Measurements from ENCODE around the gene CYP24A1. TPM values are rescaled to one million over a fixed set of nuclear protein-coding genes. Genes with fewer than 3 reads are reported as not detected.
A peak's percentile ranks its signal among the peaks of the same experiment; 100 is the strongest.

The CYP24A1 gene
- total RNA-seq, 1 donor from 2014 or later: not detected

DNA sequence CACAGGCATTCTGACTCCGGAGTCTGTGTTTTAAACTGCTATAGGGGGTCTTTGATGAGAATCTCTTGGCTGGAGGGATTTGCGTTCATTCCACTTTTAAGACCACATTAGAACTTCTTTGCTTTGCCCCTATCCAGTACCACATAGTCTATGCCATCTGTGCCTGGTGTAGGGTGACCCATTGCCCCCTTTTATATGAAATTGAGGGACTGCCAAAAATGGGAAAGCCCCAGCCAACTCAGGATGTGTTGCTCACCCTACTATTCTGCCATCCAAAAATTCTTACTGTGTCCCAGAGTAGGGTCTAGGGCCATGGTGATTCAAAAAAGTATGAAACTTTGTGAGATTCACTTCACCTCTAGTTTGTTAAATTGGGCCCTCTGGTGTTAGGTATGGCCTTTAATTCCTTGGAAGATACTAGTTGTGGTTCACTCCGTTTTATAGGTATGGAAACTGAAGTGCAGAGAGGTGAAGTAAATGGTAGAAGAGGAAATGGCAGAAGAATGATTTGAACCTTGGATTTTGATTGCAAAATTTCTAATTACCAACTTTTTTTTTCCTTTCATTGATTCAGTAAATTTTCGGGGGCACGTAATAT is 35.5 kb upstream of the CYP24A1 start:
- peak overlapping the region; percentile 94 for H3K4me3 Mint-ChIP-seq (ENCODE audit: low read depth)
- intact Hi-C loops (cut with micrococcal nuclease): loop anchor here (5.0 to 10.0 kb wide), 3 partner anchors 78 to 438 kb away; no protein-coding TSS in a partner anchor
- H3K4me1 Mint-ChIP-seq (ENCODE audit: low read depth): peaks cover 26% of the 10 kb centered on the region
- H3K36me3 Mint-ChIP-seq (ENCODE audit: low read depth): peaks cover 21% of the 10 kb centered on the region
- DNase-seq (ENCODE audit: low spot score): no peak
- H3K9me3 Mint-ChIP-seq: no peaks in the 10 kb centered on the region
- no peaks in the 10 kb centered on the region for H3K27me3 Mint-ChIP-seq (ENCODE audit: low read depth)
- H3K27ac Mint-ChIP-seq: peak overlapping the region; percentile 14

- no peaks in the 10 kb centered on the region for H3K9me3 Mint-ChIP-seq
- peaks cover 18% of the 10 kb centered on the region for H3K36me3 Mint-ChIP-seq (ENCODE audit: low read depth)
- DNase-seq (ENCODE audit: low spot score): no peak
- H3K27ac Mint-ChIP-seq: peak overlapping the region; percentile 83
- no peaks in the 10 kb centered on the region for H3K27me3 Mint-ChIP-seq (ENCODE audit: low read depth)
- peaks cover 26% of the 10 kb centered on the region for H3K4me1 Mint-ChIP-seq (ENCODE audit: low read depth)
- intact Hi-C loops (cut with micrococcal nuclease): loop anchor here (5.0 to 10.0 kb wide), 3 partner anchors 79 to 439 kb away; no protein-coding TSS in a partner anchor
- peak overlapping the region; percentile 94 for H3K4me3 Mint-ChIP-seq (ENCODE audit: low read depth)
Measured at GRCh38 chr20:54208548-54209176, 34.9 kb upstream of the CYP24A1 start.

DNA sequence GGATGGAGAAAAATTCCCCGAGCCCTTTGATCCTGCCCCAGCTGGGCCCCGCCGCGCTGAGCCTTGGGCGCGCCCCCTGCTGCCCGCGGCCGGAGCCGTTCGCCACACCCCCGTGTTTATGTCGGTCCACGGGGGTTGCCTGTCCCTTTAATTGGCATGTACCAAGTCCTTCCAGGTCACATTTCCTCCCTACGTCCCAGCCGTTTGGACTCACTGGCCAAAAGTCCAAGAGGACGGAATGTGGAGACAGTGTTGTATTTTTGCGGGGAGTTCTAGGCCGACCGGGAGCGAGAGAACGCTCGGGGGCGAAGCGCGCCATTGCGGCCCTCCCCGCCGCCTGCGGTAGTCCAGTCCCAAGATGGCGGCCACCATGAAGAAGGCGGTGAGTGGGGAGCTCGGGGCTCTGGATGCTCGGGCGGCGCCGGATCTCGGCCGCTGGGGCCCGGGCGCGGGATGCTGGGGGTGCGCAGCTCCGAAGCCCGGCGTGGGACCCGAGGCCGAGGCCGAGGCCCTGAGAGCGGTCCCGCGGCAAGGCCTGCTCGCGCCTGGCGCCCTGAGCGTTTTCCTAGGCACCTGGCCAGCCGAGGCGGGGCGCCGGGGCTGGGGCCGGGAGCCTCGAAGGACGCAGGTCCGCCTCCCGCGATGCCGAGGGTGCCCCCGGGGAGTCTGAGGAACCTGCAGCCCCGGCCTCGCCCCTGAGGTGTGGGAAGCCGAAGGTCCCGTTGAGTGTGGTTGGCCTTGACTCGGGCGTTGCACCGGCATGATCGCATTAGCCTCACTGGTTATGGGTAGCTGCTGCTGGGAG is 34.2 kb upstream of the CYP24A1 start, which contains the start of gene PFDN4:
TSS of gene PFDN4 (plus strand) at position 345 of the 805 bp plus-strand sequence. CDS start at position 359, 14 bp downstream.
- intact Hi-C loops (cut with micrococcal nuclease): loop anchor here (5.0 to 10.0 kb wide), 3 partner anchors 79 to 439 kb away; no protein-coding TSS in a partner anchor
- Mint-ChIP-seq H3K9me3 (no peaks in the 10 kb centered on the region), H3K27ac (peak within 1 kb of the TSS; percentile 99), H3K4me3 (ENCODE audit: low read depth) (peak within 1 kb of the TSS; percentile 94), H3K27me3 (ENCODE audit: low read depth) (no peaks in the 10 kb centered on the region), H3K36me3 (ENCODE audit: low read depth) (peaks cover 18% of the 10 kb centered on the region), H3K4me1 (ENCODE audit: low read depth) (peaks cover 26% of the 10 kb centered on the region)
- peak; percentile 78 for DNase-seq (ENCODE audit: low spot score)

GRCh38 chr20:54207053-54207742 is 33.4 kb upstream of the CYP24A1 start:
- Mint-ChIP-seq H3K27me3 (ENCODE audit: low read depth) (peaks cover 3% of the 10 kb centered on the region), H3K27ac (peak overlapping the region; percentile 99), H3K4me1 (ENCODE audit: low read depth) (peaks cover 26% of the 10 kb centered on the region), H3K36me3 (ENCODE audit: low read depth) (peaks cover 18% of the 10 kb centered on the region), H3K4me3 (ENCODE audit: low read depth) (peak overlapping the region; percentile 93), H3K9me3 (no peaks in the 10 kb centered on the region)
- DNase-seq (ENCODE audit: low spot score): no peak
- intact Hi-C loops (cut with micrococcal nuclease): loop anchor here (5.0 to 10.0 kb wide), 3 partner anchors 80 to 440 kb away; no protein-coding TSS in a partner anchor

GRCh38 chr20:54205450-54205849 is 31.7 kb upstream of the CYP24A1 start:
- Mint-ChIP-seq H3K4me1 (ENCODE audit: low read depth) (peaks cover 23% of the 10 kb centered on the region), H3K36me3 (ENCODE audit: low read depth) (peaks cover 6% of the 10 kb centered on the region), H3K27ac (no peak overlapping the region), H3K9me3 (no peaks in the 10 kb centered on the region), H3K4me3 (ENCODE audit: low read depth) (no peak overlapping the region), H3K27me3 (ENCODE audit: low read depth) (peaks cover 3% of the 10 kb centered on the region)
- DNase-seq (ENCODE audit: low spot score): no peak
- intact Hi-C loops (cut with micrococcal nuclease): loop anchor here (5.0 to 10.0 kb wide), 3 partner anchors 82 to 442 kb away; no protein-coding TSS in a partner anchor

GRCh38 chr20:54204481-54204880 is 30.7 kb upstream of the CYP24A1 start:
- H3K27ac Mint-ChIP-seq: no peak overlapping the region
- no peak for DNase-seq (ENCODE audit: low spot score)
- no peaks in the 10 kb centered on the region for H3K36me3 Mint-ChIP-seq (ENCODE audit: low read depth)
- intact Hi-C loops (cut with micrococcal nuclease): loop anchor here (10.0 kb wide), 1 partner anchor 250 kb away; no protein-coding TSS in a partner anchor
- H3K4me1 Mint-ChIP-seq (ENCODE audit: low read depth): peaks cover 14% of the 10 kb centered on the region
- no peaks in the 10 kb centered on the region for H3K9me3 Mint-ChIP-seq
- no peak overlapping the region for H3K4me3 Mint-ChIP-seq (ENCODE audit: low read depth)
- peaks cover 3% of the 10 kb centered on the region for H3K27me3 Mint-ChIP-seq (ENCODE audit: low read depth)

- peaks cover 3% of the 10 kb centered on the region for H3K27me3 Mint-ChIP-seq (ENCODE audit: low read depth)
- no peak for DNase-seq (ENCODE audit: low spot score)
- peaks cover 11% of the 10 kb centered on the region for H3K4me1 Mint-ChIP-seq (ENCODE audit: low read depth)
- H3K9me3 Mint-ChIP-seq: no peaks in the 10 kb centered on the region
- intact Hi-C loops (cut with micrococcal nuclease): loop anchor here (10.0 kb wide), 1 partner anchor 249 kb away; no protein-coding TSS in a partner anchor
- no peaks in the 10 kb centered on the region for H3K36me3 Mint-ChIP-seq (ENCODE audit: low read depth)
- H3K27ac Mint-ChIP-seq: no peak overlapping the region
- no peak overlapping the region for H3K4me3 Mint-ChIP-seq (ENCODE audit: low read depth)
Measured at GRCh38 chr20:54204063-54204462, 30.3 kb upstream of the CYP24A1 start.

DNA sequence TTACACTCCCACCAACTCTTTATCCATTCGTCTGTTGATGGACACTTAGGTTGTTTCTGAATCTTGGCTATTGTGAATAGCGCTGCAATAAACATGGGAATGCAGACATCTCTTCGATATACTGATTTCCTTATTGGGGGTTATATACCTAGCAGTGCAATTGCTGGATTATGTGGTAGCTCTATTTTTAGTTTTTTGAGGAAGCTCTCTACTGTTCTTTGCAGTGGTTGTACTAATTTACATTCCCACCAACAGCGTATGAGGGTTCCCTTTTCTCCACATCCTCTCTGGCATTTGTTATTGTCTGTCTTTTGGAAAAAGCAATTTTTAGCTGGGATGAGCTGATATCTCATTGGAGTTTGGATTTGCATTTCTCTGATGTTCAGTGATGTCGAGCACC is 29.5 kb upstream of the CYP24A1 start:
- Mint-ChIP-seq H3K27ac (no peak overlapping the region), H3K27me3 (ENCODE audit: low read depth) (peaks cover 3% of the 10 kb centered on the region), H3K4me1 (ENCODE audit: low read depth) (peaks cover 7% of the 10 kb centered on the region), H3K9me3 (no peaks in the 10 kb centered on the region), H3K4me3 (ENCODE audit: low read depth) (no peak overlapping the region), H3K36me3 (ENCODE audit: low read depth) (no peaks in the 10 kb centered on the region)
- no peak for DNase-seq (ENCODE audit: low spot score)
- intact Hi-C loops (cut with micrococcal nuclease): loop anchor here (10.0 kb wide), 1 partner anchor 248 kb away; no protein-coding TSS in a partner anchor

GRCh38 chr20:54201268-54201846 is 27.6 kb upstream of the CYP24A1 start:
- Mint-ChIP-seq H3K27ac (no peak overlapping the region), H3K4me3 (ENCODE audit: low read depth) (no peak overlapping the region), H3K27me3 (ENCODE audit: low read depth) (peaks cover 5% of the 10 kb centered on the region), H3K9me3 (no peaks in the 10 kb centered on the region), H3K4me1 (ENCODE audit: low read depth) (peaks cover 7% of the 10 kb centered on the region), H3K36me3 (ENCODE audit: low read depth) (no peaks in the 10 kb centered on the region)
- intact Hi-C loops (cut with micrococcal nuclease): loop anchor here (10.0 kb wide), 1 partner anchor 247 kb away; no protein-coding TSS in a partner anchor
- DNase-seq (ENCODE audit: low spot score): no peak

- no peaks in the 10 kb centered on the region for H3K36me3 Mint-ChIP-seq (ENCODE audit: low read depth)
Measured at GRCh38 chr20:54200487-54201267, 26.9 kb upstream of the CYP24A1 start.

GRCh38 chr20:54199721-54200176 is 26.0 kb upstream of the CYP24A1 start:
- Mint-ChIP-seq H3K9me3 (no peaks in the 10 kb centered on the region), H3K36me3 (ENCODE audit: low read depth) (no peaks in the 10 kb centered on the region), H3K27ac (no peak overlapping the region), H3K4me1 (ENCODE audit: low read depth) (no peaks in the 10 kb centered on the region), H3K4me3 (ENCODE audit: low read depth) (no peak overlapping the region), H3K27me3 (ENCODE audit: low read depth) (peaks cover 5% of the 10 kb centered on the region)
- peak; percentile 48 for DNase-seq (ENCODE audit: low spot score)
- intact Hi-C loops (cut with micrococcal nuclease): loop anchor here (1.0 to 10.0 kb wide), 2 partner anchors 103 to 245 kb away; no protein-coding TSS in a partner anchor

More at GRCh38 chr20:54200487-54201267, 26.9 kb upstream of the CYP24A1 start:
- no peak for DNase-seq (ENCODE audit: low spot score)
- no peaks in the 10 kb centered on the region for H3K9me3 Mint-ChIP-seq
- peaks cover under 1% of the 10 kb centered on the region for H3K4me1 Mint-ChIP-seq (ENCODE audit: low read depth)
- no peak overlapping the region for H3K4me3 Mint-ChIP-seq (ENCODE audit: low read depth)
- peaks cover 5% of the 10 kb centered on the region for H3K27me3 Mint-ChIP-seq (ENCODE audit: low read depth)
- no peak overlapping the region for H3K27ac Mint-ChIP-seq
- intact Hi-C loops (cut with micrococcal nuclease): loop anchor here (10.0 kb wide), 1 partner anchor 246 kb away; no protein-coding TSS in a partner anchor

Measured in activated T-helper 2 cell treated with anti-CD3 and anti-CD28 coated beads, Interferon-gamma antibody, Interleukin-2, Interleukin-4, amounts not matched to agents 10 μg/mL and 5 μg/mL and 100 μg/mL, durations not matched to agents 14 hours and 24 hours and 36 hours (primary cell).